GM19438 (cell line): ENCODE measurements around the gene MYL10.

Source experiments
- ATAC-seq: cut with Tn5 transposase; IDR thresholded peaks from one replicate; pipeline ENCODE4 v1.9.1; 2021; ENCODE audit warnings: low read depth; ENCODE audit not compliant: unreplicated experiment

Gene MYL10

GRCh38 chr7:101629171-101629570 is at the start of gene MYL10:
Gene MYL10, minus strand, starts transcription at chr7:101629296. Its CDS starts 178 bp downstream, at chr7:101629118.
- no peak for ATAC-seq

GRCh38 chr7:101678658-101679057 is 49.6 kb upstream of the MYL10 start:
- ATAC-seq: no peak

- no peak for ATAC-seq
Observed at GRCh38 chr7:101677797-101678479, 48.8 kb upstream of the MYL10 start.

- no peak for ATAC-seq
Observed at GRCh38 chr7:101677391-101677790, 48.3 kb upstream of the MYL10 start.

GRCh38 chr7:101676956-101677355 is 47.9 kb upstream of the MYL10 start:
- no peak for ATAC-seq

GRCh38 chr7:101676062-101676598 is 47.0 kb upstream of the MYL10 start:
- ATAC-seq: no peak

- ATAC-seq: no peak
Observed at GRCh38 chr7:101674439-101674838, 45.3 kb upstream of the MYL10 start.

GRCh38 chr7:101673951-101674350 is 44.9 kb upstream of the MYL10 start:
- ATAC-seq: no peak

GRCh38 chr7:101673315-101673714 is 44.2 kb upstream of the MYL10 start:
- ATAC-seq: no peak

GRCh38 chr7:101671371-101672356 is 42.6 kb upstream of the MYL10 start:
- ATAC-seq: no peak

GRCh38 chr7:101669307-101669706 is 40.2 kb upstream of the MYL10 start:
- no peak for ATAC-seq

GRCh38 chr7:101668726-101669125 is 39.6 kb upstream of the MYL10 start:
- no peak for ATAC-seq

GRCh38 chr7:101667920-101668319 is 38.8 kb upstream of the MYL10 start:
- ATAC-seq: no peak

- no peak for ATAC-seq
Observed at GRCh38 chr7:101667399-101667798, 38.3 kb upstream of the MYL10 start.

GRCh38 chr7:101666741-101667140 is 37.6 kb upstream of the MYL10 start:
- no peak for ATAC-seq

- ATAC-seq: no peak
Observed at GRCh38 chr7:101666293-101666692, 37.2 kb upstream of the MYL10 start.

- ATAC-seq: no peak
Observed at GRCh38 chr7:101664893-101665471, 35.9 kb upstream of the MYL10 start.

GRCh38 chr7:101664436-101664835 is 35.3 kb upstream of the MYL10 start:
- ATAC-seq: no peak

GRCh38 chr7:101663747-101664146 is 34.7 kb upstream of the MYL10 start:
- ATAC-seq: no peak

- ATAC-seq: no peak
Observed at GRCh38 chr7:101662447-101662998, 33.4 kb upstream of the MYL10 start.

- no peak for ATAC-seq
Observed at GRCh38 chr7:101659706-101660105, 30.6 kb upstream of the MYL10 start.
